Coronary artery (tissue), 2 donors: ENCODE data around the gene VTI1A.

Experiments
- DNase-seq: peaks from one replicate; pipeline ENCODE4 v3.0.0-alpha.2; 2017; ENCODE audit warnings: low spot score
- H3K27ac ChIP-seq, 2 donors: fragments of 200-600 bp; sonication (generic); one replicate each; pipeline ENCODE4 v1.5.1; 2016 to 2019
- H3K4me3 ChIP-seq: fragments of 200-600 bp; sonication (generic); 2 replicates; pipeline ENCODE4 v1.5.1; 2016; ENCODE audit warnings: mild to moderate bottlenecking, moderate library complexity
- TF ChIP-seq, protein P1 (sequence below): fragments of 200-600 bp; sonication (generic); IDR thresholded peaks from one replicate; pipeline ENCODE4 v1.5.1; 2019; ENCODE audit warnings: antibody characterized with exemption

VTI1A gene

DNA sequence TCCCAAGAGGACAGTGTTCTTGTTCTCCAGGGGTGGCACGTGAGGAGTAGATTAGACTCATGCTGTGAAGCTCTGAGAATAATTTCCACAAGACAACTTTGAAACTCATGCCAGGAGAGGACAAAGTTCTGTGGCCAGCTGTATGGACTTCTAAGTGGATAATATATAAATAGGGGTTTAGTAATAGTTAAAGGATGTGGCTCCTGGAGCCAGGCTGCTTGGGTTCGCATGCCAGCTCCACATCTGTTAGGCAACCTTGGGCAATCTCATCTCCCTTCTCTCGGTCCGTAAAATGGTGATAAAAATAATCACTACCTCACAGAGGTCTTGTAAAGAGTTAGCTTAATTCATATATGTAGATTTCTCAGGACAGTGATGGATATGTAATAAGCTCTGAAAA is 37.3 kb upstream of the VTI1A start:
- no peak for DNase-seq
- TF ChIP-seq, protein P1, sequence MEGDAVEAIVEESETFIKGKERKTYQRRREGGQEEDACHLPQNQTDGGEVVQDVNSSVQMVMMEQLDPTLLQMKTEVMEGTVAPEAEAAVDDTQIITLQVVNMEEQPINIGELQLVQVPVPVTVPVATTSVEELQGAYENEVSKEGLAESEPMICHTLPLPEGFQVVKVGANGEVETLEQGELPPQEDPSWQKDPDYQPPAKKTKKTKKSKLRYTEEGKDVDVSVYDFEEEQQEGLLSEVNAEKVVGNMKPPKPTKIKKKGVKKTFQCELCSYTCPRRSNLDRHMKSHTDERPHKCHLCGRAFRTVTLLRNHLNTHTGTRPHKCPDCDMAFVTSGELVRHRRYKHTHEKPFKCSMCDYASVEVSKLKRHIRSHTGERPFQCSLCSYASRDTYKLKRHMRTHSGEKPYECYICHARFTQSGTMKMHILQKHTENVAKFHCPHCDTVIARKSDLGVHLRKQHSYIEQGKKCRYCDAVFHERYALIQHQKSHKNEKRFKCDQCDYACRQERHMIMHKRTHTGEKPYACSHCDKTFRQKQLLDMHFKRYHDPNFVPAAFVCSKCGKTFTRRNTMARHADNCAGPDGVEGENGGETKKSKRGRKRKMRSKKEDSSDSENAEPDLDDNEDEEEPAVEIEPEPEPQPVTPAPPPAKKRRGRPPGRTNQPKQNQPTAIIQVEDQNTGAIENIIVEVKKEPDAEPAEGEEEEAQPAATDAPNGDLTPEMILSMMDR, result no peak
- Histone ChIP-seq H3K4me3 (no peak overlapping the region), H3K27ac (no peak overlapping the region)

- TF ChIP-seq, protein P1, result no peak
- no peak overlapping the region for H3K4me3 ChIP-seq
- no peak for DNase-seq
- H3K27ac ChIP-seq, result no peak overlapping the region
These were observed 34.3 kb upstream of the VTI1A start for GRCh38 chr10:112412696-112413095.

GRCh38 chr10:112421731-112422130 is 25.3 kb upstream of the VTI1A start:
- TF ChIP-seq, protein P1, result no peak
- Histone ChIP-seq H3K27ac (no peak overlapping the region), H3K4me3 (no peak overlapping the region)
- no peak for DNase-seq

DNA sequence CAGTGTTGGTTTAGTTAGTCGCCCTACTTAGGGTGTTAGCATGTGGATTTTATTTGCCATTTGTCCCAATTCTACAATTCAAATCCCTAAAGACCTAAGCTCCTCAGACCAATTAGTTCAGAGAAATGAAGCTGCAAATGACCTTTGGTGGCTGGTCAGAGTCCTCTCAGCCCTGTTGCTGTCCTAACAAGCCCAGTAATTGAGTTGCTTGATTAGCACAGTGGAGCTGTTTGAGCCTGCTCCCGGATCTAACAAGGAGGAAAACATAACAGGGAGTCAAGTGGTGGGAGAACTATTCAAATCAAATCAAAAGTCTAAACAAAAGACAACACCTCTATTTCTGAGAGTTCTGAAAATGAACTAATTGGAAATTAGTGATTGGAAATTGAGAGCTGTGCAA is 22.4 kb upstream of the VTI1A start:
- H3K4me3 ChIP-seq, result no peak overlapping the region
- H3K27ac ChIP-seq, result no peak overlapping the region
- no peak for DNase-seq
- TF ChIP-seq, protein P1, result no peak

- no peak overlapping the region for H3K4me3 ChIP-seq
- DNase-seq, result no peak
- TF ChIP-seq, protein P1, result no peak
- H3K27ac ChIP-seq, result no peak overlapping the region
These were observed 20.9 kb upstream of the VTI1A start for GRCh38 chr10:112426111-112426510.

GRCh38 chr10:112429147-112429546 is 17.9 kb upstream of the VTI1A start:
- no peak overlapping the region for H3K4me3 ChIP-seq
- H3K27ac ChIP-seq, result no peak overlapping the region
- no peak for DNase-seq
- TF ChIP-seq, protein P1, result no peak

GRCh38 chr10:112429654-112430230 is 17.3 kb upstream of the VTI1A start:
- H3K4me3 ChIP-seq, result no peak overlapping the region
- TF ChIP-seq, protein P1, result no peak
- no peak overlapping the region for H3K27ac ChIP-seq
- DNase-seq, result no peak
